CD4-positive, alpha-beta T cell (primary cell): ENCODE results near the gene NKAIN2. TPM values are rescaled to one million over a fixed set of nuclear protein-coding genes. Genes with fewer than 3 reads are reported as not detected.

ENCODE experiments used
- ATAC-seq: fragments of 200-7000 bp; cut with Tn5 transposase; one replicate; pipeline ENCODE4 v1.10.0; 2022; ENCODE audit warnings: mild to moderate bottlenecking; ENCODE audit not compliant: poor library complexity
- CTCF ChIA-PET: fragments of 350-600 bp; sonication (Branson Sonifier 250); formaldehyde crosslinking; loops from one replicate; lab custom pipeline; 2021; ENCODE audit warnings: antibody characterized with exemption, inconsistent platforms; lab: Charles Lee
- POLR2A ChIA-PET: fragments of 350-600 bp; sonication (Branson Sonifier 250); formaldehyde crosslinking; loops from one replicate; lab custom pipeline; 2021; ENCODE audit warnings: antibody characterized with exemption, inconsistent platforms; lab: Charles Lee
- DNase-seq, 14 experiments: peaks; one replicate each; pipeline ENCODE4 v3.0.0-alpha.2; 2013 to 2020; ENCODE audit warnings: mixed read lengths in 2 of 14
- H3K27ac ChIP-seq, 2 donors: one replicate each; pipeline versions ENCODE4 v1.5.1 to v1.7.0; 2013; ENCODE audit warnings: low read length in 2 of 2, low read depth in 1 of 2, mild to moderate bottlenecking in 1 of 2
- H3K27me3 ChIP-seq, 2 experiments: 1 replicate in 1 of 2; 2 replicates in 1 of 2; pipeline versions ENCODE4 v1.6.1 to v1.7.0; 2013; ENCODE audit warnings: low read length in 2 of 2, control low read depth in 1 of 2, mild to moderate bottlenecking in 1 of 2, moderate library complexity in 1 of 2; ENCODE audit not compliant: insufficient read depth in 2 of 2, control insufficient read depth in 1 of 2
- H3K36me3 ChIP-seq: one replicate; pipeline ENCODE4 v1.6.1; 2013; ENCODE audit warnings: low read length, control low read depth; ENCODE audit not compliant: insufficient read depth
- H3K4me1 ChIP-seq: one replicate; pipeline ENCODE4 v1.6.1; 2013; ENCODE audit warnings: low read length, control low read depth; ENCODE audit not compliant: insufficient read depth
- H3K4me3 ChIP-seq: one replicate; pipeline ENCODE4 v1.5.1; 2013; ENCODE audit warnings: mild to moderate bottlenecking, low read length, moderate library complexity
- H3K9me3 ChIP-seq, 2 experiments: 1 replicate in 1 of 2; 2 replicates in 1 of 2; pipeline versions ENCODE4 v1.6.1 to v1.7.0; 2013; ENCODE audit warnings: low read length in 2 of 2, mild to moderate bottlenecking in 2 of 2, control low read depth in 1 of 2, moderate library complexity in 1 of 2; ENCODE audit not compliant: control insufficient read depth in 1 of 2, insufficient read depth in 1 of 2
- H3K27ac Mint-ChIP-seq: one replicate; pipeline ENCODE4 v1.8.0; 2020; ENCODE audit warnings: mixed read lengths
- H3K27me3 Mint-ChIP-seq: one replicate; pipeline ENCODE4 v1.8.0; 2021; ENCODE audit warnings: mixed read lengths
- H3K36me3 Mint-ChIP-seq: one replicate; pipeline ENCODE4 v1.8.0; 2021; ENCODE audit warnings: low read depth, mixed read lengths
- H3K4me1 Mint-ChIP-seq: one replicate; pipeline ENCODE4 v1.8.0; 2021; ENCODE audit warnings: low read depth, mixed read lengths
- H3K4me3 Mint-ChIP-seq: one replicate; pipeline ENCODE4 v1.8.0; 2020; ENCODE audit warnings: mild to moderate bottlenecking, mixed read lengths
- H3K9me3 Mint-ChIP-seq: one replicate; pipeline ENCODE4 v1.8.0; 2020; ENCODE audit warnings: mixed read lengths
- CTCF ChIP-seq: fragments of 200-600 bp; IDR thresholded peaks from one replicate; pipeline ENCODE4 v1.8.0; 2022; ENCODE audit warnings: antibody characterized with exemption, mild to moderate bottlenecking
- intact Hi-C, 2 experiments: fragments of 100-400 bp; cut with DNase I in 1 of 2; cut with micrococcal nuclease in 1 of 2; formaldehyde crosslinking; loops; one replicate each; pipeline versions ENCODE4 v1.15.1 to v1.9.0; 2023 to 2025; cut with DNase I, micrococcal nuclease
- total RNA-seq, 174 experiments: library from RNA in 2 of 174; stranded (reverse) in 2 of 174; gene quantifications; one replicate each; pipeline ENCODE4 v1.2.3 and lab custom pipeline; 2021 to 2026

The NKAIN2 gene
- total RNA-seq, 2 experiments from 2014 or later = not detected

DNA sequence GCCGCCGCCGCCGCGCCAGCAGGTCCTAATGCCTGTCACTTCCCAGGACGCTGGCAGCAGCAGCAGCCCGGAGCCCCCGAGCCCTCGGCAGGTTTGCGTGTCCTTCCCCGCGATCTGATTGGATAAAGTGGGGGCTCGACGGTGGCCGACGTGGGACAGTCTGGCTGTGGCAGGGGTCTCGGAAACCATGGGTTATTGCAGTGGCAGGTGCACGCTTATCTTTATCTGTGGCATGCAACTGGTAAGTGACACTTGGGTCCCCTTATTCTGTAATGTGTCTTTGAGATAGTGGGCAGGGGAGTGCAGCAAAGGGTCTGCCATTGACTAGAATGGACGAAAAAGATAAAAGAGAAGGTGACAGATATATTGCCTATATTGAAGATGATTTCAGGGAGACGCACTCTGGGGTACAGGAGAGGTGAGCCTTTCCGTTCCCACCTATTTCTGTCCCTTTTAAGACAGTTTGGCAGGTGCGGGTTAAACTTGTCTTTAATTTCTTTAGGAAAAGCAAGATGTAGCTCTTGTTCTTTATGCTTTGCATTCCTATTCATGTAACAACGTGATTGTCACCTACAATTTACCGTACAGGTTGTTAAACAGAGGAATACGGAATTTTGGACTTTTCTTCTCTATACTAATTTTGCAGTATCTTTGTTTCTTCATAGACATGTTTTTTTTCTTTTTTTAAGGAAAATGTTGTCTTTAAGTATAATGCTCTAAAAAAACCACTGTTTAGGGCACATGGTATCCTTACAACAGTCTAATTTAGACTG, 535 bp downstream of the NKAIN2 start:
- TF ChIP-seq CTCF = no peak
- peaks cover 9% of the 10 kb centered on the region for H3K4me1 ChIP-seq
- no peak overlapping the region for H3K4me3 ChIP-seq
- Mint-ChIP-seq H3K36me3 (no peaks in the 10 kb centered on the region), H3K4me1 (peaks cover 13% of the 10 kb centered on the region), H3K27me3 (peaks cover 78% of the 10 kb centered on the region), H3K27ac (no peak overlapping the region), H3K4me3 (peak overlapping the region; percentile 49), H3K9me3 (no peaks in the 10 kb centered on the region)
- DNase-seq (no peak), ATAC-seq (no peak)
- peaks cover 19 to 36% of the 10 kb centered on the region in 2 experiments for H3K27me3 ChIP-seq
- intact Hi-C loops = loop anchor here in 1 of 2 experiments (5.0 kb wide), 1 partner anchor 1313 kb away; no protein-coding TSS in a partner anchor
- H3K9me3 ChIP-seq = peaks cover 0 to 7% of the 10 kb centered on the region in 2 experiments
- no peak overlapping the region for H3K27ac ChIP-seq
- H3K36me3 ChIP-seq = no peaks in the 10 kb centered on the region
- ChIA-PET POLR2A (no interaction called here), CTCF (no interaction called here)

- POLR2A ChIA-PET = no interaction called here
- H3K27me3 ChIP-seq = peaks cover 19 to 36% of the 10 kb centered on the region in 2 experiments
- H3K27me3 Mint-ChIP-seq = peaks cover 72% of the 10 kb centered on the region
- H3K36me3 Mint-ChIP-seq = no peaks in the 10 kb centered on the region
- no peak overlapping the region for H3K27ac Mint-ChIP-seq
- no peak overlapping the region for H3K4me3 ChIP-seq
- H3K9me3 Mint-ChIP-seq = no peaks in the 10 kb centered on the region
- H3K4me1 ChIP-seq = peaks cover 9% of the 10 kb centered on the region
- H3K4me3 Mint-ChIP-seq = no peak overlapping the region
- H3K4me1 Mint-ChIP-seq = peaks cover 13% of the 10 kb centered on the region
- peaks cover 0 to 7% of the 10 kb centered on the region in 2 experiments for H3K9me3 ChIP-seq
- CTCF ChIA-PET = no interaction called here
- ATAC-seq (no peak), DNase-seq (no peak)
- TF ChIP-seq CTCF = no peak
- no peak overlapping the region for H3K27ac ChIP-seq
- intact Hi-C loops = loop anchor here in 1 of 2 experiments (5.0 kb wide), 1 partner anchor 1312 kb away; no protein-coding TSS in a partner anchor
- no peaks in the 10 kb centered on the region for H3K36me3 ChIP-seq
Measured at GRCh38 chr6:123804787-123805540, 1.3 kb downstream of the NKAIN2 start.

DNA sequence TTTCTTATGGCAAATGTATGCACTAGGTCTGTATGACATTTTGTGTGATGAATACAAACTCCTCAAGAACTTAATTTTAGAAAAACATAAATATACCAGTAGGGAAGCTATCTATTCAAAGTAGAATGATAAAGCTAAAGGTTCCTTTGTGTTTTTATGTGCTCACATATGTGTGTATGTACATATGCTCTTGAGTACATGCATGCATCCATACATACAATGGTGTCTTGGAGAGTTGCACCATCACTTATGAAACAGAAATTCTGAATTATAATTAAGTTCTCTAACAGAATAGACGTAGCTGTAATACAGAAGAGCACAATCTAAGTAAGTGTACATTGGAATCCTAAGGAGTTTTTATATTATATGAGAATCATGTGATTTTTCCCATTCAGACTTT, 2.3 kb downstream of the NKAIN2 start:
- Mint-ChIP-seq H3K27ac (no peak overlapping the region), H3K4me1 (peaks cover 13% of the 10 kb centered on the region)

More for the DNA sequence above, 2.3 kb downstream of the NKAIN2 start:
- peaks cover 0 to 7% of the 10 kb centered on the region in 2 experiments for H3K9me3 ChIP-seq
- H3K27me3 ChIP-seq = peaks cover 19 to 36% of the 10 kb centered on the region in 2 experiments
- Mint-ChIP-seq H3K4me3 (no peak overlapping the region), H3K27me3 (peaks cover 70% of the 10 kb centered on the region), H3K9me3 (no peaks in the 10 kb centered on the region), H3K36me3 (no peaks in the 10 kb centered on the region)
- peaks cover 9% of the 10 kb centered on the region for H3K4me1 ChIP-seq
- ChIA-PET POLR2A (no interaction called here), CTCF (no interaction called here)
- no peak overlapping the region for H3K4me3 ChIP-seq
- DNase-seq (no peak), ATAC-seq (no peak)
- no peak for TF ChIP-seq CTCF
- H3K36me3 ChIP-seq = no peaks in the 10 kb centered on the region
- intact Hi-C loops = no loop called here
- no peak overlapping the region for H3K27ac ChIP-seq
